Spleen (tissue), 11 donors: ENCODE data around the gene HLA-DMB. TPM values are rescaled to one million over a fixed set of nuclear protein-coding genes. Genes with fewer than 3 reads are reported as not detected.

Experiments
- DNase-seq: peaks from one replicate; pipeline ENCODE4 v3.0.0-alpha.2; 2020
- H3K27ac ChIP-seq, 8 donors: fragments of 200-600 bp; sonication (generic) in 7 of 8; 1 replicate in 4 of 8; 2 replicates in 4 of 8; pipeline versions ENCODE4 v1.5.0 to v1.8.0; 2016 to 2021; ENCODE audit warnings: inconsistent platforms in 4 of 8, mild to moderate bottlenecking in 4 of 8, moderate library complexity in 1 of 8
- H3K27me3 ChIP-seq, 7 donors: fragments of 200-600 bp; sonication (generic) in 6 of 7; replicated peaks in 1 of 7; 1 replicate in 4 of 7; 2 replicates in 3 of 7; pipeline versions ENCODE4 v1.5.0 to v1.8.0; 2016 to 2021; ENCODE audit warnings: inconsistent platforms in 3 of 7, mild to moderate bottlenecking in 1 of 7
- H3K36me3 ChIP-seq, 6 donors: fragments of 200-600 bp; sonication (generic) in 5 of 6; 1 replicate in 4 of 6; 2 replicates in 2 of 6; pipeline versions ENCODE4 v1.5.0 to v1.8.0; 2016 to 2021; ENCODE audit warnings: inconsistent platforms in 2 of 6
- H3K4me1 ChIP-seq, 6 donors: fragments of 200-600 bp; sonication (generic) in 5 of 6; 1 replicate in 3 of 6; 2 replicates in 3 of 6; pipeline versions ENCODE4 v1.5.0 to v1.8.0; 2016 to 2021; ENCODE audit warnings: inconsistent platforms in 3 of 6
- H3K4me3 ChIP-seq, 8 donors: fragments of 200-600 bp; sonication (generic) in 7 of 8; 1 replicate in 4 of 8; 2 replicates in 4 of 8; pipeline versions ENCODE4 v1.5.0 to v1.8.0; 2016 to 2021; ENCODE audit warnings: inconsistent platforms in 4 of 8, mild to moderate bottlenecking in 4 of 8, moderate library complexity in 2 of 8
- H3K9me3 ChIP-seq, 8 donors: fragments of 200-600 bp; sonication (generic) in 7 of 8; 1 replicate in 4 of 8; 2 replicates in 4 of 8; pipeline versions ENCODE4 v1.5.0 to v1.8.0; 2016 to 2021; ENCODE audit warnings: inconsistent platforms in 4 of 8
- CTCF ChIP-seq, 11 experiments: fragments of 200-600 bp in 7 of 11; fragments of 450-650 bp in 4 of 11; sonication (generic) in 4 of 11; IDR thresholded peaks in 8 of 11; conservative IDR thresholded peaks in 3 of 11; 1 replicate in 7 of 11; 2 replicates in 4 of 11; pipeline versions ENCODE4 v1.4.0 to v1.8.0; 2016 to 2021; ENCODE audit warnings: antibody characterized with exemption in 11 of 11, inconsistent platforms in 4 of 11, mild to moderate bottlenecking in 1 of 11
- POLR2A ChIP-seq, 3 donors: fragments of 450-650 bp; IDR thresholded peaks; one replicate each; pipeline ENCODE4 v1.5.1; 2017; ENCODE audit warnings: antibody characterized with exemption in 3 of 3, mild to moderate bottlenecking in 1 of 3
- POLR2AphosphoS5 ChIP-seq, 3 donors: sonication (generic); formaldehyde crosslinking; IDR thresholded peaks; one replicate each; pipeline ENCODE4 v1.5.1; 2017; ENCODE audit warnings: antibody characterized with exemption in 3 of 3
- WGBS, 5 donors: extraction: QIAGEN DNeasy Blood & Tissue Kit in 3 of 5; methylation state at CpG; one replicate each; pipeline versions ENCODE4 v1.1.5 to v1.1.7; 2013 to 2018; 5-methylcytosine and 5-hydroxymethylcytosine counted together
- intact Hi-C: fragments of 100-400 bp; cut with DNase I; formaldehyde crosslinking; loops from one replicate; pipeline ENCODE4 v1.15.0; 2023; ENCODE audit warnings: low total_unique reads
- polyA plus RNA-seq, 3 donors: library from polyadenylated mRNA; stranded (reverse); fragments of 200-250 nt; gene quantifications; one replicate each; pipeline ENCODE4 v1.2.1, GENCODE V29; 2013
- total RNA-seq, 7 donors: library from RNA; depleted of rRNA in 3 of 7; stranded (reverse); fragments of >200 nt in 3 of 7; fragmentation: NEBNext Ultra II Directional in 4 of 7; extraction: Animal tissue kit (Norgen Biotek cat#: 25700) in 4 of 7; gene quantifications; one replicate each; pipeline versions ENCODE4 v1.1.0 to v1.2.1, GENCODE V29; 2016 to 2021
- donor health status: healthy with polysubstance abuse.
- donor health status: DM: no; HTN: no; CAD: no; lungs with moderate emphysema.
- donor health status: DM: no; HTN: no; CAD: no.
- donor health status: Bipolar disorder and iron deficiency.
- donor health status: healthy.
- donor health status: DM: no; HTN: no; CAD: no.
- donor health status: DM: yes; HTN: yes; CAD: no.

Gene HLA-DMB
- total and polyA plus RNA-seq, 10 donors, result 124 to 226 (median 155) TPM

DNA sequence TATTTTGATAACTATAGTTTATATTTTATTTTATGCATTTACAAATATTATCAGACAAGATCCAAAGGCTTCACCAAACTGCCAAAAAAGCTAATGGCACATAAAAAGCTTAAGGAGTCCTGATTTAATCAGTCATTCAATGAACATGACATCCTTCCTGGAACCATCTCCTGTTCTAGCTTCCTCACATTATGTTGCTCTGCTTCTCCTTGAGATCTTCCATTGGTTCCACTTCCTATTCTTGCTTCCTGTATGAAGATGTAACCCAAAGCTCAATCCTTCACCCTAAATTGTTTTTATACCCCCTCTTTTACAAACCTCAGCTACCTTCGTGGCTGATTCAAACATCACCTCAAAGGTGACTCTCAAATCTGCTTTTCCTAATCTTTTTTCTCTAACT lies 23.0 kb upstream of the HLA-DMB start:
- Histone ChIP-seq H3K27ac (peak overlapping the region in 6 of 8 donors; percentile 13 to 100 (median 22)), H3K9me3 (no peaks in the 10 kb centered on the region), H3K4me1 (peaks cover 18 to 70% (median 61%) of the 10 kb centered on the region in 6 donors), H3K4me3 (no peak overlapping the region), H3K27me3 (no peaks in the 10 kb centered on the region), H3K36me3 (no peaks in the 10 kb centered on the region)
- 56 to 73% (median 58%) methylated on average over 1 of the region's 1 CpG for WGBS, 5 donors
- intact Hi-C loops, result no loop called here
- TF ChIP-seq CTCF (IDR thresholded peaks at IDR 0.05 in 8 of 11, conservative IDR thresholded peaks at IDR 0.05 in 3 of 11) (no peak), POLR2A (IDR thresholded peaks at IDR 0.05) (no peak), POLR2AphosphoS5 (IDR thresholded peaks at IDR 0.05) (no peak)
- no peak for DNase-seq

GRCh38 chr6:32962213-32962826 lies 21.5 kb upstream of the HLA-DMB start:
- 28 to 47% (median 36%) methylated on average over 1 of the region's 1 CpG for WGBS, 5 donors
- intact Hi-C loops, result no loop called here

DNA sequence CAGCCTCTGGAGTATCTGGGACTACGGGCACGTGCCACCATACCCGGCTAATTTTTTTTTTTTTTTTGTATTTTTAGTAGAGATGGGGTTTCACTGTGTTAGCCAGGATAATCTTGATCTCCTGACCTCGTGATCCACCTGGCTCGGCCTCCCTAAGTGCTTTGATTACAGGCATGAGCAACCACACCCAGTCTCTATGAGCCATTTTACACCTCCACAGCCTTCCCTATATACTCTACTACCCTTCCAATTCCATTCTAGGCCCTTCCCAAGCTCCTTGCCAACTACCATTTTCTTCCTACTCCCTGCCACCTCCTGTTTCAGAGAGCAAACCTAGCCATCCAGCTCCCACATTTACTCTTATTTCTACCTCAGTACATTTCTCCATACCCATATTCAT lies 19.7 kb upstream of the HLA-DMB start:
- H3K4me3 ChIP-seq, result no peak overlapping the region
- WGBS, 5 donors, result 91 to 98% (median 97%) methylated on average over 5 of the region's 5 CpGs

More at GRCh38 chr6:32962213-32962826, 21.5 kb upstream of the HLA-DMB start:
- TF ChIP-seq POLR2AphosphoS5 (IDR thresholded peaks at IDR 0.05), result no peak
- no peak for TF ChIP-seq CTCF (IDR thresholded peaks at IDR 0.05 in 8 of 11, conservative IDR thresholded peaks at IDR 0.05 in 3 of 11)
- no peak for TF ChIP-seq POLR2A (IDR thresholded peaks at IDR 0.05)
- H3K36me3 ChIP-seq, result peaks cover 0 to 6% (median 0%) of the 10 kb centered on the region in 6 donors
- no peaks in the 10 kb centered on the region for H3K27me3 ChIP-seq
- no peaks in the 10 kb centered on the region for H3K9me3 ChIP-seq
- no peak overlapping the region for H3K4me3 ChIP-seq
- DNase-seq, result no peak
- peak overlapping the region in 1 of 8 donors; percentile 11 for H3K27ac ChIP-seq
- peaks cover 18 to 62% (median 57%) of the 10 kb centered on the region in 6 donors for H3K4me1 ChIP-seq

More for the DNA sequence above, 19.7 kb upstream of the HLA-DMB start:
- Histone ChIP-seq H3K36me3 (peaks cover 0 to 6% (median 0%) of the 10 kb centered on the region in 6 donors), H3K9me3 (no peaks in the 10 kb centered on the region), H3K27me3 (no peaks in the 10 kb centered on the region), H3K27ac (no peak overlapping the region), H3K4me1 (peaks cover 4 to 60% (median 44%) of the 10 kb centered on the region in 6 donors)
- TF ChIP-seq POLR2AphosphoS5 (IDR thresholded peaks at IDR 0.05), result no peak
- TF ChIP-seq CTCF (IDR thresholded peaks at IDR 0.05 in 8 of 11, conservative IDR thresholded peaks at IDR 0.05 in 3 of 11), result no peak
- TF ChIP-seq POLR2A (IDR thresholded peaks at IDR 0.05), result no peak
- DNase-seq, result no peak
- intact Hi-C loops, result no loop called here
